Measurements from ENCODE around the gene SRRM1.
"Not testable (repeated sequence)": the region's sequence is repeated elsewhere in the genome, so short reads cannot be mapped to it uniquely, and the experiment has no call there.

SRRM1 gene

DNA sequence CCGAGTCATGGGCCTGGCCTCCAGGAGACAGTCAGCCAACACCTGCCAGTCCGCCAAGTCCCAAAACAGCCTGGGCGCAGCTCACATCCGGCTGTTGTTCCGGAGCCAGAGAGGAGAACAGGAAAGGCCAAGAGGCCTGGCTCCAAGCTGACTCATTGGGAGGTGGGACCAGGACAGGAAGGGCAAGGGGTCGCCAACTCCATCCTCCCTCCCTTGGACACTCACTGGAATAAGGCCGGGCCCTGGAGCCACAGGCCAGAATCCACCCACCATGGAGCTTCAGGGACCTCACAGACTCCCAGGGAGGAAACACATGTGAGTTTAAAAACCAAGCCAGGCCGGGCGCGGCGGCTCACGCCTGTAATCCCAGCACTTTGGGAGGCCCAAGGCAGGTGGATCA, 77.0 kb downstream of the SRRM1 start:
- no peak for DNase-seq (ENCODE audit: low read depth)

DNA sequence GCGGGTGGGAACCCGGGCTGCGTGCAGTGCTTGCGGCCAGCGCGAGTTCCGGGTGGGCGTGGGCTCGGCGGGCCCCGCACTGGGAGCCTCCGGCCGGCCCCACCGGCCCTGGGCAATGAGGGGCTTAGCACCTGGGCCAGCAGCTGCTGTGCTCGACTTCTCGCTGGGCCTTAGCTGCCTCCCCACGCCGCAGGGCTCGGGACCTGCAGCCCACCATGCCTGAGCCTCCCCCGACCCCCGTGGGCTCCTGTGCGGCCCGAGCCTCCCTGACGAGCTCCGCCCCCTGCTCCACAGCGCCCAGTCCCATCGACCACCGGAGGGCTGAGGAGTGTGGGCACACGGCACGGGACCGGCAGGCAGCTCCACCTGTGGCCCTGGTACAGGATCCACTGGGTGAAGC, 78.4 kb downstream of the SRRM1 start:
- DNase-seq (ENCODE audit: low read depth), result no peak

DNA sequence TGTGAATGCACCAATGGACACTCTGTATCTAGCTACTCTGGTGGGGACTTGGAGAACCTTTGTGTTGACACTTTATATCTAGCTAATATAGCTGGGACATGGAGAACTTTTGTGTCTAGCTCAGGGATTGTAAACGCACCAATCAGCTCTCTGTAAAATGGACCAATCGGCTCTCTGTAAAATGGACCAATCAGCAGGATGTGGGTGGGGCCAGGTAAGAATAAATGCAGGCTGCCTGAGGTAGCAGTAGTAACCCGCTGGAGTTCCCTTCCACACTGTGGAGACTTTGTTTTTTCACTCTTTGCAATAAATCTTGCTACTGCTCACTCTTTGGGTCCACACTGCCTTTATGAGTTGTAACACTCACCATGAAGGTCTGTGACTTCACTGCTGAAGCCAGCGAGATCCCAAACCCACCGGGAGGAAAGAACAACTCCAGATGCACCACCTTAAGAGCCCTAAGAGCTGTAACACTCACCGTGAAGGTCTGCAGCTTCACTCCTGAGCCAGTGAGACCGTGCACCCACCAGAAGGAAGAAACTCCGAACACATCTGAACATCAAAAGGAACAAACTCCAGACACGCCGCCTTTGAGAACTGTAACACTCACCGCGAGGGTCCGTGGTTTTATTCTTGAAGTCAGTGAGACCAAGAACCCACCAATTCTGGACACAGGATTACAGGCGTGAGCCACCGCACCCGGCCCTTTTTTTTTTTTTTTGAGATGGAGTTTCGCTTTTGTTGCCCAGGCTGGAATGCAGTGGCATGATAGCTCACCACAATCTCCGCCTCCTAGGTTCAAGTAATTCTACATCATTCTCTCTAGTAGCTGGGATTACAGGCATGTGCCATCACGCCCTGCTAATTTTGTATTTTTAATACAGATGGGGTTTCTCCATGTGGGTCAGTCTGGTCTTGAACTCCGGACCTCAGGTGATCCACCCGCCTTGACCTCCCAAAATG, 79.3 kb downstream of the SRRM1 start:
- not testable (repeated sequence) for DNase-seq (ENCODE audit: low read depth)

Data from GM04504 (cell line).